ENCODE results near the gene SBF1. TPM values are rescaled to one million over a fixed set of nuclear protein-coding genes. Genes with fewer than 3 reads are reported as not detected.

The SBF1 gene
- total RNA-seq, 1 experiment from 2014 or later, result 48.5 TPM

GRCh38 chr22:50406416-50407170, 68.2 kb downstream of the SBF1 start:
- Histone ChIP-seq H3K27me3 (ENCODE audit: low read length) (no peaks in the 10 kb centered on the region), H3K4me2 (ENCODE audit: low read length) (no peak overlapping the region), H3K4me3 (ENCODE audit: low read length) (no peak overlapping the region), H4K20me1 (ENCODE audit: low read length) (no peaks in the 10 kb centered on the region), H3K27ac (ENCODE audit: low read length) (no peak overlapping the region), H3K9me3 (ENCODE audit: low read length) (no peaks in the 10 kb centered on the region), H3K9me2 (replicated peaks; ENCODE audit: low read length) (no peaks in the 10 kb centered on the region), H3K36me3 (ENCODE audit: low read depth, low read length) (no peaks in the 10 kb centered on the region), H3K79me2 (ENCODE audit: low read length) (no peaks in the 10 kb centered on the region), H3K9ac (ENCODE audit: low read length) (no peak overlapping the region), H3K4me1 (ENCODE audit: insufficient read depth, low read length) (no peaks in the 10 kb centered on the region), H3F3A (ENCODE audit: low read length, unreplicated experiment) (no peaks in the 10 kb centered on the region), H2AFZ (ENCODE audit: low read length) (no peak overlapping the region)
- ChIA-PET POLR2A (ENCODE audit: unreplicated experiment) (no interaction called here), CTCF (no interaction called here)
- intact Hi-C loops (cut with micrococcal nuclease), result no loop called here
- no TSS peak for BruUV-seq (replicated peaks)
- ATAC-seq (no peak), DNase-seq (no peak)
- TF ChIP-seq EZH2phosphoT487 (IDR thresholded peaks at IDR 0.05; ENCODE audit: borderline replicate concordance, low read length) (no peak), CTCF (conservative IDR thresholded peaks at IDR 0.05; ENCODE audit: low read depth, low read length) (no peak), EZH2 (IDR thresholded peaks at IDR 0.05; ENCODE audit: low read length, unreplicated experiment) (no peak)

GRCh38 chr22:50403701-50404101, 71.1 kb downstream of the SBF1 start:
- intact Hi-C loops (cut with micrococcal nuclease), result no loop called here
- ATAC-seq, result no peak
- Histone ChIP-seq H4K20me1 (ENCODE audit: low read length) (no peaks in the 10 kb centered on the region), H3K4me2 (ENCODE audit: low read length) (no peak overlapping the region), H3K79me2 (ENCODE audit: low read length) (no peaks in the 10 kb centered on the region), H3K27ac (ENCODE audit: low read length) (no peak overlapping the region), H3K9me2 (replicated peaks; ENCODE audit: low read length) (no peaks in the 10 kb centered on the region), H3K36me3 (ENCODE audit: low read depth, low read length) (peaks cover 3% of the 10 kb centered on the region; the same call in 1 of the 2 replicates), H3K9me3 (ENCODE audit: low read length) (no peaks in the 10 kb centered on the region), H3K4me1 (ENCODE audit: insufficient read depth, low read length) (no peaks in the 10 kb centered on the region), H3K27me3 (ENCODE audit: low read length) (no peaks in the 10 kb centered on the region), H3K9ac (ENCODE audit: low read length) (no peak overlapping the region), H2AFZ (ENCODE audit: low read length) (no peak overlapping the region), H3F3A (ENCODE audit: low read length, unreplicated experiment) (no peaks in the 10 kb centered on the region), H3K4me3 (ENCODE audit: low read length) (no peak overlapping the region)
- ChIA-PET POLR2A (ENCODE audit: unreplicated experiment) (no interaction called here), CTCF (no interaction called here)
- no TSS peak for BruUV-seq (replicated peaks)
- DNase-seq, result no peak
- TF ChIP-seq CTCF (conservative IDR thresholded peaks at IDR 0.05; ENCODE audit: low read depth, low read length), result no peak
- no peak for TF ChIP-seq EZH2 (IDR thresholded peaks at IDR 0.05; ENCODE audit: low read length, unreplicated experiment)
- no peak for TF ChIP-seq EZH2phosphoT487 (IDR thresholded peaks at IDR 0.05; ENCODE audit: borderline replicate concordance, low read length)

GRCh38 chr22:50401907-50402306, 72.9 kb downstream of the SBF1 start:
- Histone ChIP-seq H3K27ac (ENCODE audit: low read length) (no peak overlapping the region), H3K36me3 (ENCODE audit: low read depth, low read length) (peaks cover 3% of the 10 kb centered on the region; the same call in 1 of the 2 replicates), H3K9ac (ENCODE audit: low read length) (no peak overlapping the region), H3K79me2 (ENCODE audit: low read length) (no peaks in the 10 kb centered on the region), H3K4me3 (ENCODE audit: low read length) (no peak overlapping the region), H4K20me1 (ENCODE audit: low read length) (no peaks in the 10 kb centered on the region), H3K4me2 (ENCODE audit: low read length) (no peak overlapping the region), H3F3A (ENCODE audit: low read length, unreplicated experiment) (no peaks in the 10 kb centered on the region), H3K4me1 (ENCODE audit: insufficient read depth, low read length) (no peaks in the 10 kb centered on the region), H3K9me2 (replicated peaks; ENCODE audit: low read length) (no peaks in the 10 kb centered on the region), H3K9me3 (ENCODE audit: low read length) (no peaks in the 10 kb centered on the region), H3K27me3 (ENCODE audit: low read length) (no peaks in the 10 kb centered on the region), H2AFZ (ENCODE audit: low read length) (no peak overlapping the region)
- no peak for TF ChIP-seq EZH2 (IDR thresholded peaks at IDR 0.05; ENCODE audit: low read length, unreplicated experiment)
- TF ChIP-seq CTCF (conservative IDR thresholded peaks at IDR 0.05; ENCODE audit: low read depth, low read length), result no peak
- no peak for TF ChIP-seq EZH2phosphoT487 (IDR thresholded peaks at IDR 0.05; ENCODE audit: borderline replicate concordance, low read length)
- intact Hi-C loops (cut with micrococcal nuclease), result no loop called here
- ChIA-PET POLR2A (ENCODE audit: unreplicated experiment) (no interaction called here), CTCF (no interaction called here)
- BruUV-seq (replicated peaks), result no TSS peak
- ATAC-seq (no peak), DNase-seq (no peak)

Measured in PC-3 (cell line).